ENCODE results near the gene BMPR1A. TPM values are rescaled to one million over a fixed set of nuclear protein-coding genes. Genes with fewer than 3 reads are reported as not detected.
A peak's percentile ranks its signal among the peaks of the same experiment; 100 is the strongest.

The BMPR1A gene
- total and polyA plus RNA-seq, 2 of the 13 experiments (the other 11 are each of a cell fraction or from before 2014, with no cell fraction given), result 17.8 to 44.2 TPM

GRCh38 chr10:86756511-86757112 is at the start of gene BMPR1A (continued):
- TF ChIP-seq PRDM10 (CRISPR knock-in tag; IDR thresholded peaks at IDR 0.05; ENCODE audit: low read depth) (no peak), E2F5 (CRISPR knock-in tag; conservative IDR thresholded peaks at IDR 0.05) (no peak), NPAS2 (CRISPR knock-in tag; IDR thresholded peaks at IDR 0.05; ENCODE audit: borderline replicate concordance) (no peak), PITX1 (CRISPR knock-in tag; IDR thresholded peaks at IDR 0.05) (no peak), ZNF709 (CRISPR knock-in tag; IDR thresholded peaks at IDR 0.05) (no peak), ZNF343 (CRISPR knock-in tag; IDR thresholded peaks at IDR 0.05) (no peak), ARID3A (IDR thresholded peaks at IDR 0.05; ENCODE audit: low read depth, low read length) (no peak), CHCHD3 (CRISPR knock-in tag; IDR thresholded peaks at IDR 0.05) (0 out of 2 replicates have a peak, but pooled peaks have one; percentile 14), SMAD3 (CRISPR knock-in tag; IDR thresholded peaks at IDR 0.05) (no peak), ZFP36 (IDR thresholded peaks at IDR 0.05; ENCODE audit: borderline replicate concordance, low read depth, low read length, partially characterized antibody) (no peak), ZNF776 (CRISPR knock-in tag; IDR thresholded peaks at IDR 0.05) (no peak), HOXD1 (CRISPR knock-in tag; IDR thresholded peaks at IDR 0.05) (no peak), JDP2 (CRISPR knock-in tag; IDR thresholded peaks at IDR 0.05; ENCODE audit: borderline replicate concordance) (no peak), ZNF207 (IDR thresholded peaks at IDR 0.05; ENCODE audit: borderline replicate concordance) (no peak), ZIK1 (CRISPR knock-in tag; IDR thresholded peaks at IDR 0.05; ENCODE audit: borderline replicate concordance, low read depth) (no peak; the same call in 1 of the 2 replicates), PAXIP1 (CRISPR knock-in tag; conservative IDR thresholded peaks at IDR 0.05) (no peak), ZNF710 (CRISPR knock-in tag; IDR thresholded peaks at IDR 0.05; ENCODE audit: borderline replicate concordance) (no peak), PHF21A (CRISPR knock-in tag; IDR thresholded peaks at IDR 0.05) (no peak)

All from HepG2 (cell line).